ENCODE measurements around the gene NRARP. TPM values are rescaled to one million over a fixed set of nuclear protein-coding genes. Genes with fewer than 3 reads are reported as not detected.

The NRARP gene
- polyA plus RNA-seq, 1 experiment = 0.22 TPM

DNA sequence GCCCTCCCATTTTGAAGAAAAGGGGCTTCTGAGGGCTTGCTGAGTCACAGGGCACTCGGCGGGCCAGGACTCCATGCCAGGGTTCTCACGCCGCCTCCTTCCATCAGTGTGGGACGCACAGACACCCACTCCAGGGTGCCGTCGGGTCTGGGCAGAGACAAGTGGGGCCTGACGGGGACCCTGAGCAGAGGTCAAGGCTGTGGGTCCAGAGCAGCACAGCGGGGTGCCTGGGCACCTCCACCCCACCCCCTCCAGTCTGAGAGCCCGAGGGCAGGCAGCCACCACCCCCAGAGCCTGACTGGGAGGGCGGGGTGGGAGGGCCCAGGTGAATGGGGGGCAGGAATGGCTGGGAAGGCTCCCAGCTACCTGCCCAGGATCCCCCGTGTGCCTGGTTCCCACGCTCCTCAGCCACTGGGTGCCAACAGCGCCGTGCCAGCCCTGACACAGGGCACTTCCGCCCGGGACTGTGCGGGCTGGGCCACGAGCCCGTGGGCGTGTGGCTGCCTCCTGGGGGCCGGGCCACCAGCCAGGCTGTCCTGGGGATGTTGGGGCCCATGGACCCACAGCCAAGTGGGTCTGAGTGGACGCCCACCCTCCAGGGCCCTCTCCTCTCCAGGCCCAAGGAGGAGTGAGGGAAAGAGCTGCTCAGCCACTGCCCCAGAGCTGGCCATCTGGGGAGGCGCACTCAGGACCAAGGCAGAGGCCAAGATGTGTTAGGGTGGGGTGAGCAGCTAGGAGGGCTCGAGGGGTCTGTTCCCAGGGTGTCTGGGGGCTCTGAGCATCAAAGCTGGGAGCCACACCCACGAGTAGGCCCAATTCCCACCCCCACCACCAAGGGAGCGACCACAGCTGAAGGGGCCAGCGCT is 10.1 kb upstream of the NRARP start:
- Histone ChIP-seq H3K27ac (ENCODE audit: low read depth, low read length) (no peak overlapping the region), H3K4me3 (ENCODE audit: low read depth, low read length) (no peak overlapping the region), H3K9me3 (ENCODE audit: control insufficient read depth, insufficient read depth, low read length) (no peaks in the 10 kb centered on the region; the same call in 1 of the 2 replicates), H3K27me3 (ENCODE audit: control insufficient read depth, insufficient read depth, low read length) (peaks cover 2% of the 10 kb centered on the region)
- POLR2A ChIA-PET = no interaction called here
- DNase-seq (ENCODE audit: low read depth, low spot score) = no peak
- CTCF ChIA-PET = interaction anchor here (0.5 kb wide), 1 partner anchor 10 kb away, joined by 3 read pairs; the partner anchor contains the start of gene NRARP
- TF ChIP-seq, protein P1, sequence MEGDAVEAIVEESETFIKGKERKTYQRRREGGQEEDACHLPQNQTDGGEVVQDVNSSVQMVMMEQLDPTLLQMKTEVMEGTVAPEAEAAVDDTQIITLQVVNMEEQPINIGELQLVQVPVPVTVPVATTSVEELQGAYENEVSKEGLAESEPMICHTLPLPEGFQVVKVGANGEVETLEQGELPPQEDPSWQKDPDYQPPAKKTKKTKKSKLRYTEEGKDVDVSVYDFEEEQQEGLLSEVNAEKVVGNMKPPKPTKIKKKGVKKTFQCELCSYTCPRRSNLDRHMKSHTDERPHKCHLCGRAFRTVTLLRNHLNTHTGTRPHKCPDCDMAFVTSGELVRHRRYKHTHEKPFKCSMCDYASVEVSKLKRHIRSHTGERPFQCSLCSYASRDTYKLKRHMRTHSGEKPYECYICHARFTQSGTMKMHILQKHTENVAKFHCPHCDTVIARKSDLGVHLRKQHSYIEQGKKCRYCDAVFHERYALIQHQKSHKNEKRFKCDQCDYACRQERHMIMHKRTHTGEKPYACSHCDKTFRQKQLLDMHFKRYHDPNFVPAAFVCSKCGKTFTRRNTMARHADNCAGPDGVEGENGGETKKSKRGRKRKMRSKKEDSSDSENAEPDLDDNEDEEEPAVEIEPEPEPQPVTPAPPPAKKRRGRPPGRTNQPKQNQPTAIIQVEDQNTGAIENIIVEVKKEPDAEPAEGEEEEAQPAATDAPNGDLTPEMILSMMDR (IDR thresholded peaks at IDR 0.05; ENCODE audit: low read depth, low read length) = no peak

DNA sequence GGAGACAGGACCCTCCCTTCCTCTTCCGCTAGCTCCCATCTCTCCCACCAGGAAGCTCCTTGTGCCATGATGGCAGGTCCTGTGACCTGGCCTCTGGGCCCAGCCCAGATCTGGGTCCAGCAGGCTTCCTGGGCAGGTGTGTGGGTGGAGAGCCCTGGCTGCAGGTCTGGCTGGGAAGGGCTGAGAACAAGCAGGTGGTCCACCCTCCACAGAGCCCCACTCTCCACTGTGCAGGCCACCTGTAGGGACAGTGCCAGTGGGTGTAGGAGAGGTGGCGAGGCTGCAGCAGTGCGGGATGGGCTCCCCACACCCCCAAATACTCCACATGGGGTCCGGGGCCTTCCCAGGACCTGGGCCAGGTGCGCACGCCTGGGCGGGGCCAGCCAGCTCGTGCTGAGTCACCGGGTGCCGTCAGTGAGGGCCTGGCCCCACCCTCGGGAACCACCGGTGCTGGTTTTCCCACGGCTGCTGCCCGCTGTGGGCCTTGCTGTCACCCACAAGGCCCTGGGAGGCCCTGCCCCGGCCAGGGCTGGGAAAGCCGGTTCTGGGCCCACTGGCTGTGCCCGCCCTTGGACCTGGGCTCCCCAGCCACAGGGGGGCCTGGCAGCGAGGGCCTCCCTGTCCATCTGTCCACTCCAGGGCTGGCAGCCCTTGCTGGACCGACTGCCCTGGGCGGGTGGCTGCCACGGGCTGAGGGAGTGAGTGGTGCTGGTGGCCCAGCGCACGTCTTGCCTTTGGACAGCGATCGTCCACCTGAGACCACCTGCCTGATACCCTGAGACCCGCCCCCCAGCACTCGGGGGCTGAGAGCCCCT is 9.3 kb upstream of the NRARP start:
- no peak for DNase-seq (ENCODE audit: low read depth, low spot score)
- Histone ChIP-seq H3K4me3 (ENCODE audit: low read depth, low read length) (no peak overlapping the region), H3K27ac (ENCODE audit: low read depth, low read length) (no peak overlapping the region), H3K27me3 (ENCODE audit: control insufficient read depth, insufficient read depth, low read length) (peaks cover 4% of the 10 kb centered on the region), H3K9me3 (ENCODE audit: control insufficient read depth, insufficient read depth, low read length) (no peaks in the 10 kb centered on the region; the same call in 1 of the 2 replicates)
- ChIA-PET POLR2A (no interaction called here), CTCF (no interaction called here)
- TF ChIP-seq, protein P1 (IDR thresholded peaks at IDR 0.05; ENCODE audit: low read depth, low read length) = no peak

DNA sequence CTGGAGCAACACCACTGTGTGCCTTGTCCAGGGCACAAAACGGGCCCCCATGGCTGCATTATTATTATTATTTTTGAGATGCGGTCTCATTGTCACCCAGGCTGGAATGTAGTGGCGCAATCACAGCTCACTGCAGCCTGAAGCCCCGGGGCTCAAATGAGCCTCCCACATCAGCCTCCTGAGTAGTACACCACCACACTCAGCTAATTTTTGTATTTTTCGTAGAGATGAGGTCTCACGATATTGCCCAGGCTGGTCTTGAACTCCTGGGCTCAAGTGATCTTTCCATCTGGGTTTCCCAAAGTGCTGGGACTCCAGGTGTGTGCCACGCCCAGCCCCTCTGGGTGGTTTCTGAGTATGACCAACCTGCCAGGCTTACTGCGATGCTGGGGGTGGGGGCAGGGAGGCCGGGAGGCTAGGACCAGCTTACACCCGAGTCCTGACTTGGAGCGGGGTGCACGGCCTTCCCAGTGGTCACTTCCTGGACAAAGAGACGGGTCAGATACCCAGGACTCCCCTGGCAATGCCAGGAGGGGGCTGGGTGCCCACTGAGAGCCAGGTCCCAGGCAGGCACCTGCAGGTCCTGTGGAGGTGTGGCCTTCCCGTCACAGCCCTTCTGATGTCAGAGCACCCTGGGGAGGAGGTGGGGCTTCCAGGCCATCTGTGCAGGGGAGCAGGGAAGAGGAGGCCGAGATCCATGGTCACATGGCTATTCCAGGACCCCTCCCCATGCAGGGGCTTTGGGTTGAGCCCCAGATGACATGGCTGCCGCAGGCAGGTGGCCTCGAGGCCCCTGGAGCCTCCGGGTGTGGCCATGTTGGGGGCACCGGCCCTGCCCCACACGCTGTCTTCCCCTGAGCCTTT is 8.3 kb upstream of the NRARP start:
- ChIA-PET POLR2A (no interaction called here), CTCF (interaction anchor here (0.6 kb wide), 1 partner anchor 24 kb away, joined by 4 read pairs; no protein-coding TSS in a partner anchor)
- Histone ChIP-seq H3K27ac (ENCODE audit: low read depth, low read length) (no peak overlapping the region), H3K9me3 (ENCODE audit: control insufficient read depth, insufficient read depth, low read length) (no peaks in the 10 kb centered on the region; the same call in 1 of the 2 replicates), H3K4me3 (ENCODE audit: low read depth, low read length) (no peak overlapping the region), H3K27me3 (ENCODE audit: control insufficient read depth, insufficient read depth, low read length) (peaks cover 4% of the 10 kb centered on the region)
- DNase-seq (ENCODE audit: low read depth, low spot score) = no peak
- TF ChIP-seq, protein P1 (IDR thresholded peaks at IDR 0.05; ENCODE audit: low read depth, low read length) = no peak

DNA sequence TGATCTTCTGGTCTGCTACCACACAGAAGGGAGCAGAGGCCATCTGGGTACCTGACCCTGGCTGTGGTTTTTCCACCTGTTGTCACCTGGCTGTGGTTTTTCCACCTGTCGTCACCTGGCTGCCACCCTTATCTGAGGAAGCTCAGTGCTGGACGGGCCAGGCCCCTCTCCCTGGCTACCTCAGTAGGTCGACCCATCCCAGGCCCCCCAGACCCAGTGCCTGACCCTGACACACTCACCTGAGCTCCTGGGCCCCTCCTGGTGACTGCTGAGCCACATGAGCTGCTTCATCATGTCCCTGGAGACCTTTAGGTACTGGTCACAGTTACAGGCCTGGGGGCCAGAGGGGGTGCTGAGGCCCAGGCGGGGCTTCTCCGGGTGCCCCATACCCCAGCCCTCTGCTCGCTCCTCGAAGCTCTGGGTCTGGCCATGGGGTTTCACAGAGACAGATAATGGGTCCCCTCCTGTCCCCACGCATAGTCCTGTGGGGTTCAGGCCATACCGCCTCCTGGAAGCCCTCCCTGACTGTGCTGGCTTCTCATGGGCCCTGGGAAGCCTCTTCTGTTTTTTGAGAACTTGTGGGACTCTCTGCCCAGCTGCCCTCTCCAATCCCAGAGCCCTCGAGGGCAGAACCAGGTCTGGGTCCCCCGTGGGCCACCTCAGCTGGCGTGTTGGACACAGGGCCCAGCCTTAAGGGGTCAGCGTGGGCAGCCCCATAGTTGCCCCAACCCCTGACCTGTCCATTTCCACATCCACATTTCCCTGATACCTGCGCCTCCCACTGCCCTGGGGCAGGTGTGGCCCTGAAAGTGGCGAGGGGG is 7.5 kb upstream of the NRARP start:
- Histone ChIP-seq H3K27me3 (ENCODE audit: control insufficient read depth, insufficient read depth, low read length) (peaks cover 4% of the 10 kb centered on the region), H3K4me3 (ENCODE audit: low read depth, low read length) (no peak overlapping the region), H3K9me3 (ENCODE audit: control insufficient read depth, insufficient read depth, low read length) (no peaks in the 10 kb centered on the region; the same call in 1 of the 2 replicates), H3K27ac (ENCODE audit: low read depth, low read length) (no peak overlapping the region)
- DNase-seq (ENCODE audit: low read depth, low spot score) = no peak
- ChIA-PET POLR2A (no interaction called here), CTCF (interaction anchor here (0.6 kb wide), 1 partner anchor 23 kb away, joined by 4 read pairs; no protein-coding TSS in a partner anchor)
- TF ChIP-seq, protein P1 (IDR thresholded peaks at IDR 0.05; ENCODE audit: low read depth, low read length) = no peak

Measured in AG04450 (cell line).